ENCODE results near the gene NCAPH2. TPM values are rescaled to one million over a fixed set of nuclear protein-coding genes. Genes with fewer than 3 reads are reported as not detected.

Gene NCAPH2
- total and polyA plus RNA-seq, 2 of the 13 experiments (the other 11 are each of a cell fraction or from before 2014, with no cell fraction given) = 28.1 to 64.4 TPM

GRCh38 chr22:50569041-50569459, 61.0 kb downstream of the NCAPH2 start (continued):
- peak; percentile 64 for TF ChIP-seq DPF2 (CRISPR knock-in tag; IDR thresholded peaks at IDR 0.05; ENCODE audit: borderline replicate concordance, low read depth)
- TF ChIP-seq ARNT2 (CRISPR knock-in tag; IDR thresholded peaks at IDR 0.05; ENCODE audit: low read depth) = 0 out of 2 replicates have a peak, but pooled peaks have one; percentile 29
- TF ChIP-seq RXRB (CRISPR knock-in tag; IDR thresholded peaks at IDR 0.05; ENCODE audit: borderline replicate concordance) = peak; percentile 58; the same call in 1 of the 2 replicates
- 0 out of 2 replicates have a peak, but pooled peaks have one; percentile 48 for TF ChIP-seq POLR2G (IDR thresholded peaks at IDR 0.05; ENCODE audit: low read depth, low read length)
- TF ChIP-seq HDAC2 (CRISPR knock-in tag; IDR thresholded peaks at IDR 0.05) = peak; percentile 69
- TF ChIP-seq ARNTL (CRISPR knock-in tag; IDR thresholded peaks at IDR 0.05) = 0 out of 2 replicates have a peak, but pooled peaks have one; percentile 12
- 0 out of 2 replicates have a peak, but pooled peaks have one; percentile 25 for TF ChIP-seq ZSCAN31 (CRISPR knock-in tag; IDR thresholded peaks at IDR 0.05; ENCODE audit: low read depth)
- peak; percentile 80; the same call in 1 of the 2 replicates for TF ChIP-seq ZNF761 (CRISPR knock-in tag; conservative IDR thresholded peaks at IDR 0.05)
- TF ChIP-seq ARID5B (CRISPR knock-in tag; IDR thresholded peaks at IDR 0.05) = peak; percentile 69
- TF ChIP-seq NR2F6 (IDR thresholded peaks at IDR 0.05) = no peak; the same call in 1 of the 2 replicates
- TF ChIP-seq NR2F6 (CRISPR knock-in tag; IDR thresholded peaks at IDR 0.05) = peak; percentile 73; the same call in 1 of the 2 replicates
- TF ChIP-seq TFAP4 (IDR thresholded peaks at IDR 0.05; ENCODE audit: borderline replicate concordance, low read depth) = peak; percentile 82; the same call in 1 of the 2 replicates
- peak; percentile 41; the same call in 1 of the 2 replicates for TF ChIP-seq GABPB1 (CRISPR knock-in tag; IDR thresholded peaks at IDR 0.05)
- TF ChIP-seq ZFX (CRISPR knock-in tag; IDR thresholded peaks at IDR 0.05; ENCODE audit: low read depth) = peak; percentile 77
- peak; percentile 42; the same call in 1 of the 2 replicates for TF ChIP-seq THAP11 (CRISPR knock-in tag; IDR thresholded peaks at IDR 0.05)
- TF ChIP-seq, protein P1, sequence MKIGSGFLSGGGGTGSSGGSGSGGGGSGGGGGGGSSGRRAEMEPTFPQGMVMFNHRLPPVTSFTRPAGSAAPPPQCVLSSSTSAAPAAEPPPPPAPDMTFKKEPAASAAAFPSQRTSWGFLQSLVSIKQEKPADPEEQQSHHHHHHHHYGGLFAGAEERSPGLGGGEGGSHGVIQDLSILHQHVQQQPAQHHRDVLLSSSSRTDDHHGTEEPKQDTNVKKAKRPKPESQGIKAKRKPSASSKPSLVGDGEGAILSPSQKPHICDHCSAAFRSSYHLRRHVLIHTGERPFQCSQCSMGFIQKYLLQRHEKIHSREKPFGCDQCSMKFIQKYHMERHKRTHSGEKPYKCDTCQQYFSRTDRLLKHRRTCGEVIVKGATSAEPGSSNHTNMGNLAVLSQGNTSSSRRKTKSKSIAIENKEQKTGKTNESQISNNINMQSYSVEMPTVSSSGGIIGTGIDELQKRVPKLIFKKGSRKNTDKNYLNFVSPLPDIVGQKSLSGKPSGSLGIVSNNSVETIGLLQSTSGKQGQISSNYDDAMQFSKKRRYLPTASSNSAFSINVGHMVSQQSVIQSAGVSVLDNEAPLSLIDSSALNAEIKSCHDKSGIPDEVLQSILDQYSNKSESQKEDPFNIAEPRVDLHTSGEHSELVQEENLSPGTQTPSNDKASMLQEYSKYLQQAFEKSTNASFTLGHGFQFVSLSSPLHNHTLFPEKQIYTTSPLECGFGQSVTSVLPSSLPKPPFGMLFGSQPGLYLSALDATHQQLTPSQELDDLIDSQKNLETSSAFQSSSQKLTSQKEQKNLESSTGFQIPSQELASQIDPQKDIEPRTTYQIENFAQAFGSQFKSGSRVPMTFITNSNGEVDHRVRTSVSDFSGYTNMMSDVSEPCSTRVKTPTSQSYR (CRISPR knock-in tag; IDR thresholded peaks at IDR 0.05; ENCODE audit: borderline replicate concordance) = peak; percentile 58; the same call in 1 of the 2 replicates
- TF ChIP-seq SOX6 (IDR thresholded peaks at IDR 0.05) = no peak
- peak; percentile 51 for TF ChIP-seq SOX6 (CRISPR knock-in tag; IDR thresholded peaks at IDR 0.05)
- TF ChIP-seq UBTF (CRISPR knock-in tag; IDR thresholded peaks at IDR 0.05) = peak; percentile 78

All from HepG2 (cell line).